IMR-90 (cell line): Measurements from ENCODE around the gene GABRB1. TPM values are rescaled to one million over a fixed set of nuclear protein-coding genes. Genes with fewer than 3 reads are reported as not detected.

Experiments
- ATAC-seq: fragments of 200-7000 bp; cut with Tn5 transposase; 2 replicates; pipeline ENCODE4 v1.9.1; 2020; ENCODE audit warnings: low read depth, mild to moderate bottlenecking, moderate library complexity
- BruUV-seq: library from RNA; stranded (reverse); fragments of 400-500 nt; replicated peaks from 2 replicates; lab custom pipeline; 2021; lab: Mats Ljungman, UMichigan
- CTCF ChIA-PET: fragments of 300-600 bp; formaldehyde crosslinking; extraction: SDS; loops from one replicate; lab custom pipeline; 2021; ENCODE audit warnings: antibody characterized with exemption; lab: Yijun Ruan, JAX
- POLR2A ChIA-PET: fragments of 300-600 bp; sonication (Branson Sonifier 250); formaldehyde crosslinking; loops from one replicate; lab custom pipeline; 2022; ENCODE audit warnings: antibody characterized with exemption; ENCODE audit not compliant: unreplicated experiment; lab: Charles Lee
- DNase-seq: peaks from one replicate; pipeline ENCODE4 v3.0.0; 2013
- H2AFZ ChIP-seq: replicated peaks from 2 replicates; pipeline ENCODE3; 2013; ENCODE audit warnings: low read length, mild to moderate bottlenecking; ENCODE audit not compliant: poor library complexity
- H2AK5ac ChIP-seq: 2 replicates; pipeline ENCODE4 v1.6.1; 2013; ENCODE audit warnings: low read depth, low read length, inconsistent platforms
- H2AK9ac ChIP-seq: replicated peaks from 2 replicates; pipeline ENCODE3; 2013; ENCODE audit warnings: mild to moderate bottlenecking, low read depth, low read length, moderate library complexity; ENCODE audit not compliant: poor library complexity
- H2BK120ac ChIP-seq: 2 replicates; pipeline ENCODE4 v1.6.1; 2013; ENCODE audit warnings: low read depth, low read length, inconsistent platforms
- H2BK15ac ChIP-seq: 3 replicates; pipeline ENCODE4 v1.6.1; 2013; ENCODE audit warnings: low read depth, low read length, inconsistent platforms
- H2BK20ac ChIP-seq: 2 replicates; pipeline ENCODE4 v1.6.1; 2013; ENCODE audit warnings: low read depth, mild to moderate bottlenecking, inconsistent platforms, low read length, moderate library complexity
- H2BK5ac ChIP-seq: 2 replicates; pipeline ENCODE4 v1.6.1; 2013; ENCODE audit warnings: mild to moderate bottlenecking, low read depth, low read length, inconsistent platforms; ENCODE audit not compliant: poor library complexity, severe bottlenecking
- H3K14ac ChIP-seq: replicated peaks from 2 replicates; pipeline ENCODE4 v1.6.1; 2013; ENCODE audit warnings: low read depth, low read length, inconsistent platforms
- H3K18ac ChIP-seq: 2 replicates; pipeline ENCODE4 v1.6.1; 2013; ENCODE audit warnings: low read depth, low read length, control low read depth
- H3K23ac ChIP-seq: 2 replicates; pipeline ENCODE4 v1.6.1; 2013; ENCODE audit warnings: low read depth, low read length, inconsistent platforms
- H3K27ac ChIP-seq: 2 replicates; pipeline ENCODE4 v1.5.1; 2013; ENCODE audit warnings: mild to moderate bottlenecking, control low read depth, low read length; ENCODE audit not compliant: insufficient read depth
- H3K27me3 ChIP-seq: 2 replicates; pipeline ENCODE4 v1.6.1; 2013; ENCODE audit warnings: low read length; ENCODE audit not compliant: control insufficient read depth, insufficient read depth
- H3K36me3 ChIP-seq: 2 replicates; pipeline ENCODE4 v1.6.1; 2013; ENCODE audit warnings: low read length, mixed read lengths; ENCODE audit not compliant: control insufficient read depth, insufficient read depth
- H3K4ac ChIP-seq: 2 replicates; pipeline ENCODE4 v1.6.1; 2013; ENCODE audit warnings: low read depth, low read length, inconsistent platforms
- H3K4me1 ChIP-seq: 2 replicates; pipeline ENCODE4 v1.6.1; 2013; ENCODE audit warnings: low read length, mixed read lengths; ENCODE audit not compliant: control insufficient read depth, insufficient read depth
- H3K4me2 ChIP-seq: 2 replicates; pipeline ENCODE4 v1.6.1; 2013; ENCODE audit warnings: low read depth, mild to moderate bottlenecking, control low read depth, low read length, moderate library complexity
- H3K4me3 ChIP-seq: 2 replicates; pipeline ENCODE4 v1.5.1; 2013; ENCODE audit warnings: low read depth, mild to moderate bottlenecking, control low read depth, low read length, moderate library complexity; ENCODE audit not compliant: insufficient read depth
- H3K56ac ChIP-seq: 2 replicates; pipeline ENCODE4 v1.6.1; 2013; ENCODE audit warnings: low read length, inconsistent platforms; ENCODE audit not compliant: insufficient read depth; ENCODE audit errors: extremely low read depth
- H3K79me1 ChIP-seq, 2 experiments: 2 replicates each; pipeline ENCODE4 v1.6.1; 2013; ENCODE audit warnings: low read length in 2 of 2, inconsistent platforms in 1 of 2, low read depth in 1 of 2
- H3K9ac ChIP-seq: 2 replicates; pipeline ENCODE4 v1.6.1; 2013; ENCODE audit warnings: low read depth, low read length, control low read depth
- H3K9me1 ChIP-seq: 2 replicates; pipeline ENCODE4 v1.6.1; 2013; ENCODE audit warnings: low read length, inconsistent platforms; ENCODE audit not compliant: insufficient read depth
- H3K9me3 ChIP-seq: 2 replicates; pipeline ENCODE4 v1.6.1; 2013; ENCODE audit warnings: low read length; ENCODE audit not compliant: control insufficient read depth, insufficient read depth
- H4K20me1 ChIP-seq: 2 replicates; pipeline ENCODE4 v1.6.1; 2013; ENCODE audit warnings: low read length, inconsistent platforms; ENCODE audit not compliant: insufficient read depth
- H4K5ac ChIP-seq: 2 replicates; pipeline ENCODE4 v1.6.1; 2013; ENCODE audit warnings: mild to moderate bottlenecking, low read depth, low read length, control low read depth
- H4K8ac ChIP-seq, 2 experiments: 2 replicates each; pipeline ENCODE4 v1.6.1; 2013; ENCODE audit warnings: low read depth in 2 of 2, low read length in 2 of 2, control low read depth in 1 of 2, inconsistent platforms in 1 of 2
- H4K91ac ChIP-seq: 2 replicates; pipeline ENCODE4 v1.6.1; 2013; ENCODE audit warnings: low read depth, low read length, inconsistent platforms; ENCODE audit not compliant: insufficient read depth
- MXI1 ChIP-seq: IDR thresholded peaks from 2 replicates; pipeline ENCODE4 v1.6.1; 2012; ENCODE audit warnings: low read depth, mild to moderate bottlenecking, low read length, moderate library complexity, borderline replicate concordance
- NFE2L2 ChIP-seq: fragments of 150-350 bp; IDR thresholded peaks from 2 replicates; pipeline ENCODE4 v1.6.1; 2016; ENCODE audit warnings: low read depth, mild to moderate bottlenecking, low read length
- POLR2A ChIP-seq: IDR thresholded peaks from 2 replicates; pipeline ENCODE4 v1.6.1; 2012; ENCODE audit warnings: mild to moderate bottlenecking, low read depth, low read length
- RAD21 ChIP-seq: IDR thresholded peaks from 2 replicates; pipeline ENCODE4 v1.6.1; 2012; ENCODE audit warnings: low read length, improper control_type of control experiment
- RCOR1 ChIP-seq: IDR thresholded peaks from 2 replicates; pipeline ENCODE4 v1.6.1; 2012; ENCODE audit warnings: mild to moderate bottlenecking, low read length, improper control_type of control experiment; ENCODE audit not compliant: insufficient replicate concordance
- RFX5 ChIP-seq: IDR thresholded peaks from 2 replicates; pipeline ENCODE4 v1.8.0; 2012; ENCODE audit warnings: low read depth, mild to moderate bottlenecking, low read length, moderate library complexity
- SMC3 ChIP-seq: fragments of 150-350 bp; IDR thresholded peaks from 2 replicates; pipeline ENCODE4 v1.6.1; 2016; ENCODE audit warnings: low read depth, mild to moderate bottlenecking, antibody characterized with exemption, low read length, moderate library complexity
- WGBS, 2 experiments: methylation state at CpG; one replicate each; pipeline versions ENCODE4 v1.1.5 to v1.1.7; 2013; ENCODE audit warnings: missing lambda C conversion rate in 2 of 2; ENCODE audit not compliant: insufficient read length in 1 of 2; ENCODE audit errors: extremely low coverage in 2 of 2; 5-methylcytosine and 5-hydroxymethylcytosine counted together
- dilution Hi-C: fragments of 300-500 bp; cut with HindIII; formaldehyde crosslinking; loops from one replicate; pipeline ENCODE4 v1.14.3; 2018; ENCODE audit warnings: low sequenced_read_pairs; ENCODE audit not compliant: unreplicated experiment
- in situ Hi-C: fragments of 300-500 bp; cut with MboI; formaldehyde crosslinking; loops from 3 replicates; pipeline ENCODE4 v1.14.3; 2019; ENCODE audit warnings: low sequenced_read_pairs, inconsistent platforms, mixed read lengths
- intact Hi-C: fragments of 100-400 bp; cut with micrococcal nuclease; formaldehyde crosslinking; loops from 2 replicates; pipeline ENCODE4 v1.10.0; 2022
- polyA plus RNA-seq, 3 experiments: library from polyadenylated mRNA; depleted of rRNA; stranded (reverse); fragments of >200 nt; gene quantifications; 2 replicates each; pipeline ENCODE4 v1.2.3, GENCODE V29; 2012; ENCODE audit warnings: low replicate concordance in 1 of 3
- total RNA-seq: library from RNA; depleted of rRNA; stranded (reverse); fragments of >200 nt; gene quantifications from 2 replicates; pipeline ENCODE4 v1.2.3, GENCODE V29; 2012
- TF ChIP-seq, protein P1 (sequence below): fragments of 150-350 bp; IDR thresholded peaks from 2 replicates; pipeline ENCODE4 v1.6.1; 2017; ENCODE audit warnings: mild to moderate bottlenecking, antibody characterized with exemption, low read length, low read depth
- TF ChIP-seq, protein P2 (sequence below): conservative IDR thresholded peaks from 2 replicates; pipeline ENCODE4 v1.5.1; 2012; ENCODE audit warnings: mild to moderate bottlenecking, low read depth, low read length, improper control_type of control experiment

GABRB1 gene
- total and polyA plus RNA-seq, 2 of the 4 experiments (the other 2 are of a cell fraction): 4.7 to 16.1 TPM

DNA sequence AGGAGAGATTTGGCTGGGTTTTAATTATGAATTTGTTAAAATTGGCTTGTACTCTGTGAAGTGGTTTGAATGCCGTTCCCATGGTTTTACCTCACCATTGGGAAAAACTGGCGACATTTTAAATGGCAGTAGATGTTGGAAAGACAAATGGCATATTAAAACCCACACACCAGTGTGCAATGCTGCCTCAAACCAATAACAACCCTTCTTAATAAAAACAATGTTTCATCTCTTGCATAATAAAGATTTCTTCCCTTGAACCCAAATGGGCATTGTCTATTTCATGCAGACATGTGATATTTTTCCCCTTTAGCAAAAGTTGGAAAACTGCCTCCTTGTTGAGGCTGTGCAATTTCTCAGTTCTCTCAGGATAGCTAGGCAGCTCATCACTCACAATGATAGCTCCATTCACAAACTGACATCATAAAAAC lies 33.7 kb downstream of the GABRB1 start:
- no peak overlapping the region for H3K23ac ChIP-seq

More for the DNA sequence above, 33.7 kb downstream of the GABRB1 start:
- Histone ChIP-seq H3K18ac (no peak overlapping the region), H3K14ac (no peak overlapping the region), H3K4ac (no peak overlapping the region; the same call in 1 of the 2 replicates), H3K36me3 (no peaks in the 10 kb centered on the region), H2BK20ac (peak overlapping the region; percentile 26; the same call in 1 of the 2 replicates), H4K20me1 (no peaks in the 10 kb centered on the region), H4K91ac (no peak overlapping the region; the same call in 1 of the 2 replicates), H2AFZ (no peak overlapping the region), H3K4me3 (no peak overlapping the region), H4K5ac (no peak overlapping the region), H2AK5ac (no peak overlapping the region), H3K9ac (no peak overlapping the region), H3K9me1 (0 out of 2 replicates have a peak, but pooled peaks cover 2% of the 10 kb centered on the region), H3K9me3 (no peaks in the 10 kb centered on the region), H2BK15ac (peak overlapping the region; percentile 1; the same call in 1 of the 3 replicates), H4K8ac (no peak overlapping the region), H3K4me2 (no peak overlapping the region), H2BK120ac (0 out of 2 replicates have a peak overlapping the region, but pooled peaks have one; percentile 5), H3K56ac (no peak overlapping the region), H3K27ac (no peak overlapping the region), H2AK9ac (no peak overlapping the region), H3K4me1 (peaks cover 6% of the 10 kb centered on the region; the same call in 1 of the 2 replicates), H3K27me3 (no peaks in the 10 kb centered on the region), H2BK5ac (no peak overlapping the region), H3K79me1 (peaks cover 0 to 18% of the 10 kb centered on the region in 2 experiments; a peak in 1 of 4 replicates)
- DNase-seq: no peak
- no peak for ATAC-seq
- in situ Hi-C loops: no loop called here
- ChIA-PET CTCF (no interaction called here), POLR2A (no interaction called here)
- dilution Hi-C loops: no loop called here
- WGBS, 2 experiments: no CpG with 5 or more reads among the region's 2 CpGs
- TF ChIP-seq MXI1 (no peak), POLR2A (no peak), SMC3 (no peak), NFE2L2 (no peak), RCOR1 (no peak), RAD21 (no peak), RFX5 (no peak)
- TF ChIP-seq, protein P1, sequence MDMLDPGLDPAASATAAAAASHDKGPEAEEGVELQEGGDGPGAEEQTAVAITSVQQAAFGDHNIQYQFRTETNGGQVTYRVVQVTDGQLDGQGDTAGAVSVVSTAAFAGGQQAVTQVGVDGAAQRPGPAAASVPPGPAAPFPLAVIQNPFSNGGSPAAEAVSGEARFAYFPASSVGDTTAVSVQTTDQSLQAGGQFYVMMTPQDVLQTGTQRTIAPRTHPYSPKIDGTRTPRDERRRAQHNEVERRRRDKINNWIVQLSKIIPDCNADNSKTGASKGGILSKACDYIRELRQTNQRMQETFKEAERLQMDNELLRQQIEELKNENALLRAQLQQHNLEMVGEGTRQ: no peak
- TF ChIP-seq, protein P2, sequence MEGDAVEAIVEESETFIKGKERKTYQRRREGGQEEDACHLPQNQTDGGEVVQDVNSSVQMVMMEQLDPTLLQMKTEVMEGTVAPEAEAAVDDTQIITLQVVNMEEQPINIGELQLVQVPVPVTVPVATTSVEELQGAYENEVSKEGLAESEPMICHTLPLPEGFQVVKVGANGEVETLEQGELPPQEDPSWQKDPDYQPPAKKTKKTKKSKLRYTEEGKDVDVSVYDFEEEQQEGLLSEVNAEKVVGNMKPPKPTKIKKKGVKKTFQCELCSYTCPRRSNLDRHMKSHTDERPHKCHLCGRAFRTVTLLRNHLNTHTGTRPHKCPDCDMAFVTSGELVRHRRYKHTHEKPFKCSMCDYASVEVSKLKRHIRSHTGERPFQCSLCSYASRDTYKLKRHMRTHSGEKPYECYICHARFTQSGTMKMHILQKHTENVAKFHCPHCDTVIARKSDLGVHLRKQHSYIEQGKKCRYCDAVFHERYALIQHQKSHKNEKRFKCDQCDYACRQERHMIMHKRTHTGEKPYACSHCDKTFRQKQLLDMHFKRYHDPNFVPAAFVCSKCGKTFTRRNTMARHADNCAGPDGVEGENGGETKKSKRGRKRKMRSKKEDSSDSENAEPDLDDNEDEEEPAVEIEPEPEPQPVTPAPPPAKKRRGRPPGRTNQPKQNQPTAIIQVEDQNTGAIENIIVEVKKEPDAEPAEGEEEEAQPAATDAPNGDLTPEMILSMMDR: no peak
- no TSS peak for BruUV-seq
- intact Hi-C loops: no loop called here
